ENCODE results near the gene MRPL2.
"Not testable (repeated sequence)": the region's sequence is repeated elsewhere in the genome, so short reads cannot be mapped to it uniquely, and the experiment has no call there.

Gene MRPL2

GRCh38 chr6:43082806-43083655 is 23.8 kb upstream of the MRPL2 start:
- DNase-seq (ENCODE audit: low read depth) = no peak

- DNase-seq (ENCODE audit: low read depth) = not testable (repeated sequence)
Measured at GRCh38 chr6:43081922-43082321, 22.7 kb upstream of the MRPL2 start.

- DNase-seq (ENCODE audit: low read depth) = no peak
Measured at GRCh38 chr6:43081043-43081442, 21.8 kb upstream of the MRPL2 start.

- DNase-seq (ENCODE audit: low read depth) = no peak
Measured at GRCh38 chr6:43078691-43079090, 19.5 kb upstream of the MRPL2 start.

GRCh38 chr6:43077981-43078511 is 18.8 kb upstream of the MRPL2 start:
- DNase-seq (ENCODE audit: low read depth) = no peak

- DNase-seq (ENCODE audit: low read depth) = no peak
Measured at GRCh38 chr6:43077333-43077809, 18.1 kb upstream of the MRPL2 start.

GRCh38 chr6:43076464-43077332 is 17.5 kb upstream of the MRPL2 start:
- no peak for DNase-seq (ENCODE audit: low read depth)

- peak; percentile 35 for DNase-seq (ENCODE audit: low read depth)
Measured at GRCh38 chr6:43075670-43076463, 16.6 kb upstream of the MRPL2 start, which contains the start of gene PTK7. PTK7 (plus strand) TSS chr6:43076314; CDS start chr6:43076489, 175 bp downstream.

GRCh38 chr6:43074847-43075669 is 15.8 kb upstream of the MRPL2 start:
- DNase-seq (ENCODE audit: low read depth) = no peak

- no peak for DNase-seq (ENCODE audit: low read depth)
Measured at GRCh38 chr6:43070028-43070632, 10.9 kb upstream of the MRPL2 start.

GRCh38 chr6:43062818-43063217 is 3.6 kb upstream of the MRPL2 start:
- no peak for DNase-seq (ENCODE audit: low read depth)

- no peak for DNase-seq (ENCODE audit: low read depth)
Measured at GRCh38 chr6:43061861-43062260, 2.6 kb upstream of the MRPL2 start.

- no peak for DNase-seq (ENCODE audit: low read depth)
Measured at GRCh38 chr6:43060755-43061633, 1.8 kb upstream of the MRPL2 start.

- no peak for DNase-seq (ENCODE audit: low read depth)
Measured at GRCh38 chr6:43060034-43060754, 960 bp upstream of the MRPL2 start.

GRCh38 chr6:43058531-43058930 is 703 bp downstream of the MRPL2 start:
- DNase-seq (ENCODE audit: low read depth) = no peak

GRCh38 chr6:43055966-43056365 is 3.3 kb downstream of the MRPL2 start:
- DNase-seq (ENCODE audit: low read depth) = no peak

GRCh38 chr6:43054206-43054943 is 4.9 kb downstream of the MRPL2 start:
- DNase-seq (ENCODE audit: low read depth) = no peak

All from stimulated activated CD4-positive, alpha-beta T cell treated with anti-CD3 and anti-CD28 coated beads, Interleukin-2, amount 100 ng/mL, for 4 hours (primary cell).